ENCODE results near the gene CGB5. TPM values are rescaled to one million over a fixed set of nuclear protein-coding genes. Genes with fewer than 3 reads are reported as not detected.
A peak's percentile ranks its signal among the peaks of the same experiment; 100 is the strongest.
"Not testable (repeated sequence)": the region's sequence is repeated elsewhere in the genome, so short reads cannot be mapped to it uniquely, and the experiment has no call there.

The CGB5 gene
- total and polyA plus RNA-seq, 4 experiments from 2014 or later, result not detected

DNA sequence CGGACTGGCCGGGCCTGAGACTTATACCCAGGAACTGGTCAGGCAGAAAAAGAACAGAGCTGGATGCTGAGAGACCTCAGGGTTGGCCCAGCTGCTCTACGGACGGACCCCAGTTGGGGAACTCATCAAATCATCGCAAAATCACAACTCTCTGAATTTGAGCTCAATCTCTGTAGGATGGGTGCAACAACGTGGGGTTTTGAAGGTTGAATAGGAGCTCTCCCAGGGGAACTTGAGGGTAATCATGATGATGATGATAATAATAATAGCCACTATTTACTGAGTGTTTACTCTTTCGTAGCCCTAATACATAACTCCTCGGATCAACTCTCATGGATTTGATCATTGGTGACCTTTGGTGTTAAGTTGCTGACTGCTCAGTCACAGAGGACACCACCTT is 13.3 kb upstream of the CGB5 start:
- H3K9me3 ChIP-seq (ENCODE audit: control insufficient read depth in 1 of 2, low read length in 2 of 2); H3K4me3 ChIP-seq (ENCODE audit: low read length in 2 of 2); CTCF ChIA-PET (ENCODE audit: partially characterized antibody); H3K27ac Mint-ChIP-seq; intact Hi-C loops (cut with micrococcal nuclease); H3K27me3 ChIP-seq (ENCODE audit: insufficient read depth, low read length); H3K36me3 Mint-ChIP-seq; DNase-seq; POLR2A ChIA-PET (ENCODE audit: partially characterized antibody); H3K4me1 ChIP-seq (ENCODE audit: insufficient read depth, low read length); H3K4me3 Mint-ChIP-seq; H3K9me3 Mint-ChIP-seq; H3K36me3 ChIP-seq (ENCODE audit: insufficient read depth, low read length); H3K4me1 Mint-ChIP-seq; H3K27me3 Mint-ChIP-seq; H3K27ac ChIP-seq (ENCODE audit: low read depth, low read length): not testable (repeated sequence)

DNA sequence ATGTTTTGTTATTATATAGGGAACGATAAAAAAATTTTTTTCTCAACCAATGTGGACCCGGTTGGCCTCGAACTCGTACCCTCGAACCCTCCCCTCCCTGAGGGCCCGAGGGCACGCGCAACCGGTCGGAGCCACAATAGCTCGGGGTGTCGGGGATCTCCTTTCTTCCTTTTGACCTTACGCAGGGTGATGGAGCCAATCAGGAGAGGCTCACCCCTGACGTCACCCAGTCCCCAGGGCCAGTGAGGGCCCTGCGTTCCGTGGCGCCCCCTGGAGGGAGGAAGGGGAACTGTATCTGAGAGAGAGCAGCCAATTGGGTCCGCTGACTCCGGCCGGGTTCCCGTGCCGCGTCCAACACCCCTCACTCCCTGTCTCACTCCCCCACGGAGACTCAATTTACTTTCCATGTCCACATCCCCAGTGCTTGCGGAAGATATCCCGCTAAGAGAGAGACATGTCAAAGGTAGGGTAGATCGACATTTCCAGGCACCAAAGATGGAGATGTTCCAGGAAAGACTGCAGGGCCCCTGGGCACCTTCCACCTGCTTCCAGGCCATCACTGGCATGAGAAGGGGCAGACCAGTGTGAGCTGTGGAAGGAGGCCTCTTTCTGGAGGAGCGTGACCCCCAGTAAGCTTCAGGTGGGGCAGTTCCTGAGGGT is 11.9 kb upstream of the CGB5 start, which contains the start of gene CGB2:
Gene CGB2 (plus strand): TSS at position 249 of the 660 bp plus-strand sequence. CDS start 206 bp downstream, at position 455.
- DNase-seq, result peak; percentile 34 to 63 (median 52)
- Mint-ChIP-seq H3K27ac (peak within 1 kb of the TSS in 3 of 7 donors; percentile 17 to 78 (median 36)), H3K4me3 (peak within 1 kb of the TSS in 1 of 8 donors; percentile 16)
- POLR2A ChIA-PET (ENCODE audit: partially characterized antibody); H3K4me1 ChIP-seq (ENCODE audit: insufficient read depth, low read length); CTCF ChIA-PET (ENCODE audit: partially characterized antibody); H3K36me3 Mint-ChIP-seq; H3K27ac ChIP-seq (ENCODE audit: low read depth, low read length); intact Hi-C loops (cut with micrococcal nuclease); H3K27me3 ChIP-seq (ENCODE audit: insufficient read depth, low read length); H3K4me3 ChIP-seq (ENCODE audit: low read length in 2 of 2); H3K9me3 ChIP-seq (ENCODE audit: control insufficient read depth in 1 of 2, low read length in 2 of 2); H3K36me3 ChIP-seq (ENCODE audit: insufficient read depth, low read length); H3K9me3 Mint-ChIP-seq; H3K27me3 Mint-ChIP-seq; H3K4me1 Mint-ChIP-seq: not testable (repeated sequence)

DNA sequence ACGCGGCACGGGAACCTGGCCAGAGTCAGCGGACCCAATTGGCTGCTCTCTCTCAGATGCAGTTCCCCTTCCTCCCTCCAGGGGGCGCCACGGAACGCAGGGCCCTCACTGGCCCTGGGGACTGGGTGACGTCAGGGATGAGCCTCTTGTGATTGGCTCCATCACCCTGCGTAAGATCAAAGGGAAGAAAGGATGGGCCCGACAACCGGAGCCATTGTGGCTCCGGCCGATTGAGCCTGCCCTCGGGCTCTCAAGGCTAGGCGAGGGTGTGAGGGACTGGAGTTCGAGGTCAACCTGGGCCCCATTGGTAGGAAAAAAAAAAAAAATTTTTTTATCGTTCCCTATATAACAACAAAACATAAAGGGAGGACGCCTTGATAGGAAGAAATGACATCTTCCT is 6.8 kb upstream of the CGB5 start, which contains the start of gene CGB1:
Gene CGB1 (minus strand): TSS at position 81 of the 400 bp plus-strand sequence. CDS start 184 bp downstream, outside the sequence.
- H3K4me1 ChIP-seq (ENCODE audit: insufficient read depth, low read length); H3K27me3 Mint-ChIP-seq; H3K27ac ChIP-seq (ENCODE audit: low read depth, low read length); POLR2A ChIA-PET (ENCODE audit: partially characterized antibody); intact Hi-C loops (cut with micrococcal nuclease); H3K4me1 Mint-ChIP-seq; H3K27me3 ChIP-seq (ENCODE audit: insufficient read depth, low read length); H3K36me3 Mint-ChIP-seq; H3K36me3 ChIP-seq (ENCODE audit: insufficient read depth, low read length); H3K9me3 ChIP-seq (ENCODE audit: control insufficient read depth in 1 of 2, low read length in 2 of 2); H3K4me3 Mint-ChIP-seq; H3K9me3 Mint-ChIP-seq; H3K4me3 ChIP-seq (ENCODE audit: low read length in 2 of 2); CTCF ChIA-PET (ENCODE audit: partially characterized antibody); H3K27ac Mint-ChIP-seq: not testable (repeated sequence)
- DNase-seq, result peak in 2 of 5 donors; percentile 24 to 42

DNA sequence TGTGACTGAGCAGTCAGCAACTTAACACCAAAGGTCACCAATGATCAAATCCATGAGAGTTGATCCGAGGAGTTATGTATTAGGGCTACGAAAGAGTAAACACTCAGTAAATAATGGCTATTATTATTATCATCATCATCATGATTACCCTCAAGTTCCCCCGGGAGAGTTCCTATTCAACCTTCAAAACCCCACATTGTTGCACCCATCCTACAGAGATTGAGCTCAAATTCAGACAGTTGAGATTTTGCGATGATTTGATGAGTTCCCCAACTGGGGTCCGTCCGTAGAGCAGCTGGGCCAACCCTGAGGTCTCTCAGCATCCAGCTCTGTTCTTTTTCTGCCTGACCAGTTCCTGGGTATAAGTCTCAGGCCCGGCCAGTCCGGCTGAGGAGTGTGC is 5.5 kb upstream of the CGB5 start:
- H3K9me3 Mint-ChIP-seq; H3K9me3 ChIP-seq (ENCODE audit: control insufficient read depth in 1 of 2, low read length in 2 of 2); intact Hi-C loops (cut with micrococcal nuclease); H3K36me3 ChIP-seq (ENCODE audit: insufficient read depth, low read length); H3K4me1 ChIP-seq (ENCODE audit: insufficient read depth, low read length); POLR2A ChIA-PET (ENCODE audit: partially characterized antibody); H3K36me3 Mint-ChIP-seq; H3K27ac Mint-ChIP-seq; DNase-seq; H3K27me3 ChIP-seq (ENCODE audit: insufficient read depth, low read length); H3K27ac ChIP-seq (ENCODE audit: low read depth, low read length); H3K4me3 ChIP-seq (ENCODE audit: low read length in 2 of 2); CTCF ChIA-PET (ENCODE audit: partially characterized antibody); H3K4me1 Mint-ChIP-seq; H3K27me3 Mint-ChIP-seq; H3K4me3 Mint-ChIP-seq: not testable (repeated sequence)

DNA sequence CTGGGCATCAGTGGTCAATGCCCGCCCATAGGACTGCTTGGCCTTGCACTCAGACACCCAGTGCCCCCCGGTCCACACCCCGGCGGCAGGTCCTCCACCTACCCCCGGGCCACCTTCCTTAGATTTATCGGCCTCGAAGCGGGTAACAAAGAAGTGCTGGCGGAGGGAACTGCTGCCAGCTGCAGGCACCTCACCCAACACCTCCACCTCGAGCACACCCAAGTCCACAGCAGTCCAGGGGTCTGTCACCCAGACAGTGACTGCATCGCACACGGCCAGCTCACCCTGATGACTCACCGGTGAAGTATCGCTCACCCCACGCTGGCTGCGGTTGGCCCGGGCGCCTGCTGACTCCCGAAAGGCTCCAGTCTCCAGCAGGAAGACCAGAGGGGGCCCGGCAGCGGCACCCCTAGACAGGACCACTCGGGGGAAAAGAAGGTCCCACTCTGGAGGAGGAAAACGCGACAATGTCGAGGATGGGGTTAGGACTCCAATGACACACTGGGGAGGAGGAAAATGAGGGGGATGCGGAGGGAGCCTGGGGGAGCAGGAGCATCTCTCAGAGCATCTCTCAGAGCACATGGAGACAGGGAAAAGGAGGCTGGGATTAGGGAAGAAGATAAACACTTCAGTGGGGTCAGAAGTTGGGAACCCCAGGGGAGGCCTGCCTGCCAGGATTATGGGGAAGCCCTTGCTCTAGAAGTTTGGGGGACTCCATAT is 4.9 kb upstream of the CGB5 start:
- H3K4me1 Mint-ChIP-seq; H3K27ac ChIP-seq (ENCODE audit: low read depth, low read length); H3K36me3 Mint-ChIP-seq; H3K4me1 ChIP-seq (ENCODE audit: insufficient read depth, low read length); H3K36me3 ChIP-seq (ENCODE audit: insufficient read depth, low read length); H3K27me3 Mint-ChIP-seq; intact Hi-C loops (cut with micrococcal nuclease); H3K4me3 Mint-ChIP-seq; POLR2A ChIA-PET (ENCODE audit: partially characterized antibody); DNase-seq; H3K27ac Mint-ChIP-seq; H3K9me3 Mint-ChIP-seq; H3K4me3 ChIP-seq (ENCODE audit: low read length in 2 of 2); H3K9me3 ChIP-seq (ENCODE audit: control insufficient read depth in 1 of 2, low read length in 2 of 2); H3K27me3 ChIP-seq (ENCODE audit: insufficient read depth, low read length); CTCF ChIA-PET (ENCODE audit: partially characterized antibody): not testable (repeated sequence)

DNA sequence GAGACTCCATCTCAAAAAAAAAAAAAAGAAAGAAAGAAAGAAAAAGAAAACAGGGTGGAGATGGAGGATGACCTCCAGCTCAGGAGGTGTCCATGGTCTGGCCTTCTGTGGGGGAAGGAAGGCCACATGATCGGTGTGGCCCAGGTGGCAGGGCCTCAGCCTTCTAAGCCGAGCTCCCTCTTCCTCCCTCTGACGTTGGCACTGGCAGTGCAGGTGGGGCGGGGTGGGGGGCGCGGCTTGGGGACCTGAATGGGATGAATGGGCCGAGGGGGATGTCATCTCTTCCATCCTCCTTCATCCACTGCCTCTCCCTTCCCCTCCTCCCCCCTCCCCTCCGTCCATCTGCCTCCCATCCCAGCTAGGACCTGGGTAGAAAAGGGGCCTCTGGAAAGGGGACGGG is 3.9 kb upstream of the CGB5 start:
- H3K4me3 ChIP-seq (ENCODE audit: low read length in 2 of 2); CTCF ChIA-PET (ENCODE audit: partially characterized antibody); H3K9me3 ChIP-seq (ENCODE audit: control insufficient read depth in 1 of 2, low read length in 2 of 2); H3K27ac ChIP-seq (ENCODE audit: low read depth, low read length); intact Hi-C loops (cut with micrococcal nuclease); H3K36me3 ChIP-seq (ENCODE audit: insufficient read depth, low read length); H3K27me3 ChIP-seq (ENCODE audit: insufficient read depth, low read length); H3K27ac Mint-ChIP-seq; H3K36me3 Mint-ChIP-seq; H3K4me1 ChIP-seq (ENCODE audit: insufficient read depth, low read length); H3K27me3 Mint-ChIP-seq; H3K9me3 Mint-ChIP-seq; DNase-seq; H3K4me1 Mint-ChIP-seq; H3K4me3 Mint-ChIP-seq; POLR2A ChIA-PET (ENCODE audit: partially characterized antibody): not testable (repeated sequence)

DNA sequence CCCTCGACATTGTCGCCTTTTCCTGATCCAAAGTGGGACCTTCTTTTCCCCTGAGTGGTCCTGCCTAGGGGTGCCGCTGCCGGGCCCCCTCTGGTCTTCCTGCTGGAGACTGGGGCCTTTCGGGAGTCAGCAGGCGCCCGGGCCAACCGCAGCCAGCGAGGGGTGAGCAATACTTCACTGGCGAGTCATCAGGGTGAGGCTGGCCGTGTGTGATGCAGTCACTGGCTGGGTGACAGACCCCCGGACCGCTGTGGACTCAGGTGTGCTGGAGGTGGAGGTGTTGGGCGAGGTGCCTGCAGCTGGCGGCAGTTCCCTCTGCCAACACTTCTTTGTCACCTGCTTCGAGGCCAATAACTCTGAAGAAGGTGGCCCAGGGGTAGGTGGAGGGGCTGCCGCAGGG is 1.5 kb upstream of the CGB5 start:
- no peaks in the 10 kb centered on the region for H3K4me1 ChIP-seq (ENCODE audit: insufficient read depth, low read length)
- Mint-ChIP-seq H3K4me3 (no peak overlapping the region), H3K9me3 (no peaks in the 10 kb centered on the region), H3K27ac (peak overlapping the region in 1 of 7 donors; percentile 52), H3K27me3 (no peaks in the 10 kb centered on the region), H3K36me3 (no peaks in the 10 kb centered on the region), H3K4me1 (no peaks in the 10 kb centered on the region)
- H3K4me3 ChIP-seq (ENCODE audit: low read length in 2 of 2), result no peak overlapping the region
- no peaks in the 10 kb centered on the region for H3K36me3 ChIP-seq (ENCODE audit: insufficient read depth, low read length)
- H3K27ac ChIP-seq (ENCODE audit: low read depth, low read length), result no peak overlapping the region
- CTCF ChIA-PET (ENCODE audit: partially characterized antibody), result interaction anchor here (1.0 kb wide), 1 partner anchor 200 kb away, joined by 3 read pairs; no protein-coding TSS in a partner anchor
- intact Hi-C loops (cut with micrococcal nuclease), result no loop called here
- DNase-seq, result no peak
- POLR2A ChIA-PET (ENCODE audit: partially characterized antibody), result no interaction called here
- H3K27me3 ChIP-seq (ENCODE audit: insufficient read depth, low read length), result no peaks in the 10 kb centered on the region
- H3K9me3 ChIP-seq (ENCODE audit: control insufficient read depth in 1 of 2, low read length in 2 of 2), result no peaks in the 10 kb centered on the region
